Nephron progenitor cell (in vitro differentiated cells): Measurements from ENCODE around the gene CEP19.
"Not testable (repeated sequence)": the region's sequence is repeated elsewhere in the genome, so short reads cannot be mapped to it uniquely, and the experiment has no call there.

Source experiments
- DNase-seq: peaks from one replicate; pipeline ENCODE4 v3.0.0; 2021
- H3K27ac Mint-ChIP-seq: 2 replicates; pipeline ENCODE4 v1.8.0; 2021; ENCODE audit warnings: mild to moderate bottlenecking, moderate library complexity, mixed read lengths
- H3K27me3 Mint-ChIP-seq: 2 replicates; pipeline ENCODE4 v1.8.0; 2021; ENCODE audit warnings: mild to moderate bottlenecking, low read depth, mixed read lengths; ENCODE audit not compliant: poor library complexity
- H3K36me3 Mint-ChIP-seq: 2 replicates; pipeline ENCODE4 v1.8.0; 2021; ENCODE audit warnings: low read depth, mixed read lengths
- H3K4me1 Mint-ChIP-seq: 2 replicates; pipeline ENCODE4 v1.8.0; 2021; ENCODE audit warnings: mixed read lengths
- H3K4me3 Mint-ChIP-seq: 2 replicates; pipeline ENCODE4 v1.8.0; 2021; ENCODE audit warnings: mild to moderate bottlenecking, moderate library complexity, mixed read lengths
- H3K9me3 Mint-ChIP-seq: 2 replicates; pipeline ENCODE4 v1.8.0; 2021; ENCODE audit warnings: mild to moderate bottlenecking, moderate library complexity, mixed read lengths
- CTCF ChIP-seq: fragments of 200-600 bp; sonication (generic); IDR thresholded peaks from 2 replicates; pipeline ENCODE4 v1.5.0; 2021; ENCODE audit warnings: antibody characterized with exemption

The CEP19 gene

GRCh38 chr3:196736670-196737374 lies 24.8 kb upstream of the CEP19 start:
- H3K4me3 Mint-ChIP-seq, result no peak overlapping the region
- DNase-seq, result no peak
- peaks cover 10% of the 10 kb centered on the region for H3K4me1 Mint-ChIP-seq
- TF ChIP-seq CTCF, result no peak
- peaks cover 17% of the 10 kb centered on the region for H3K9me3 Mint-ChIP-seq
- H3K27ac Mint-ChIP-seq, result no peak overlapping the region
- no peaks in the 10 kb centered on the region for H3K27me3 Mint-ChIP-seq
- peaks cover 46% of the 10 kb centered on the region for H3K36me3 Mint-ChIP-seq

- Mint-ChIP-seq H3K36me3 (peaks cover 50% of the 10 kb centered on the region), H3K4me3 (no peak overlapping the region), H3K4me1 (no peaks in the 10 kb centered on the region), H3K9me3 (peaks cover 17% of the 10 kb centered on the region), H3K27me3 (no peaks in the 10 kb centered on the region), H3K27ac (no peak overlapping the region)
- no peak for DNase-seq
- TF ChIP-seq CTCF, result no peak
Observed at GRCh38 chr3:196735751-196736150, 23.7 kb upstream of the CEP19 start.

- Mint-ChIP-seq H3K27me3 (no peaks in the 10 kb centered on the region), H3K27ac (no peak overlapping the region), H3K4me3 (no peak overlapping the region), H3K36me3 (peaks cover 42% of the 10 kb centered on the region), H3K4me1 (no peaks in the 10 kb centered on the region), H3K9me3 (no peaks in the 10 kb centered on the region)
- no peak for DNase-seq
- TF ChIP-seq CTCF, result no peak
Observed at GRCh38 chr3:196726788-196727675, 15.0 kb upstream of the CEP19 start.

- H3K36me3 Mint-ChIP-seq, result peaks cover 55% of the 10 kb centered on the region
- H3K4me3 Mint-ChIP-seq, result no peak overlapping the region
- H3K27me3 Mint-ChIP-seq, result peaks cover 2% of the 10 kb centered on the region
- TF ChIP-seq CTCF, result no peak
- no peak for DNase-seq
- peaks cover 20% of the 10 kb centered on the region for H3K9me3 Mint-ChIP-seq
- H3K27ac Mint-ChIP-seq, result no peak overlapping the region
- H3K4me1 Mint-ChIP-seq, result peaks cover under 1% of the 10 kb centered on the region
Observed at GRCh38 chr3:196721097-196721496, 9.0 kb upstream of the CEP19 start.

GRCh38 chr3:196717162-196717561 lies 5.1 kb upstream of the CEP19 start:
- H3K4me1 Mint-ChIP-seq, result peaks cover 20% of the 10 kb centered on the region
- H3K36me3 Mint-ChIP-seq, result peaks cover 51% of the 10 kb centered on the region
- H3K27me3 Mint-ChIP-seq, DNase-seq, H3K27ac Mint-ChIP-seq, H3K4me3 Mint-ChIP-seq: not testable (repeated sequence)
- peaks cover 20% of the 10 kb centered on the region for H3K9me3 Mint-ChIP-seq

GRCh38 chr3:196712514-196713413 lies 714 bp upstream of the CEP19 start:
- no peak for TF ChIP-seq CTCF
- H3K4me3 Mint-ChIP-seq, result peak overlapping the region; percentile 85
- H3K9me3 Mint-ChIP-seq, result no peaks in the 10 kb centered on the region
- peaks cover 28% of the 10 kb centered on the region for H3K4me1 Mint-ChIP-seq
- DNase-seq, result peak; percentile 82
- H3K36me3 Mint-ChIP-seq, result peaks cover 9% of the 10 kb centered on the region
- peaks cover 10% of the 10 kb centered on the region for H3K27me3 Mint-ChIP-seq
- H3K27ac Mint-ChIP-seq, result peak overlapping the region; percentile 51
